OCI-LY7 (cell line): ENCODE measurements around the gene HABP4. TPM values are rescaled to one million over a fixed set of nuclear protein-coding genes. Genes with fewer than 3 reads are reported as not detected.
A peak's percentile ranks its signal among the peaks of the same experiment; 100 is the strongest.

Experiments used
- BruUV-seq: library from RNA; stranded (reverse); fragments of 400-500 nt; replicated peaks from 2 replicates; lab custom pipeline; 2021; lab: Mats Ljungman, UMichigan
- CTCF ChIA-PET: fragments of 300-600 bp; sonication (Branson Sonifier 250); formaldehyde crosslinking; loops from one replicate; lab custom pipeline; 2022; ENCODE audit warnings: antibody characterized with exemption; ENCODE audit not compliant: unreplicated experiment; lab: Charles Lee
- POLR2A ChIA-PET: fragments of 300-600 bp; sonication (Branson Sonifier 250); formaldehyde crosslinking; loops from one replicate; lab custom pipeline; 2022; ENCODE audit warnings: antibody characterized with exemption; lab: Charles Lee
- DNase-seq: peaks from one replicate; pipeline ENCODE4 v3.0.0-alpha.2; 2015; ENCODE audit warnings: low spot score
- H2AFZ ChIP-seq: fragments of 200-600 bp; sonication (generic), shearing (Covaris generic); 2 replicates; pipeline ENCODE4 v1.6.1; 2014; ENCODE audit warnings: mild to moderate bottlenecking, antibody characterized with exemption, low read length, moderate library complexity
- H3K27ac ChIP-seq: fragments of 200-600 bp; sonication (generic); 2 replicates; pipeline ENCODE4 v1.5.1; 2014; ENCODE audit warnings: mixed run types, low read depth, mild to moderate bottlenecking, moderate library complexity, low read length, inconsistent platforms; ENCODE audit not compliant: poor library complexity, severe bottlenecking
- H3K36me3 ChIP-seq: fragments of 200-600 bp; sonication (generic); 2 replicates; pipeline ENCODE4 v1.6.1; 2014; ENCODE audit warnings: mild to moderate bottlenecking, antibody characterized with exemption, low read length, moderate library complexity, mixed read lengths; ENCODE audit not compliant: insufficient read depth
- H3K4me1 ChIP-seq: fragments of 200-600 bp; sonication (generic); 2 replicates; pipeline ENCODE4 v1.5.1; 2014; ENCODE audit warnings: mild to moderate bottlenecking, low read length; ENCODE audit not compliant: insufficient read depth, poor library complexity, severe bottlenecking
- H3K4me2 ChIP-seq: fragments of 200-600 bp; sonication (generic); 2 replicates; pipeline ENCODE4 v1.6.1; 2014; ENCODE audit warnings: mild to moderate bottlenecking, low read length
- H3K4me3 ChIP-seq: fragments of 200-600 bp; sonication (generic); 2 replicates; pipeline ENCODE4 v1.5.1; 2014; ENCODE audit warnings: mild to moderate bottlenecking, low read depth, low read length; ENCODE audit not compliant: poor library complexity, severe bottlenecking
- H3K79me2 ChIP-seq: fragments of 200-600 bp; sonication (generic); 2 replicates; pipeline ENCODE4 v1.6.1; 2016; ENCODE audit warnings: low read depth, mild to moderate bottlenecking, low read length, moderate library complexity, mixed read lengths; ENCODE audit not compliant: insufficient read depth
- H3K9me2 ChIP-seq: fragments of 200-600 bp; sonication (generic); 2 replicates; pipeline ENCODE4 v1.6.1; 2016; ENCODE audit warnings: mild to moderate bottlenecking, low read length, mixed read lengths; ENCODE audit not compliant: insufficient read depth
- H3K9me3 ChIP-seq: fragments of 200-600 bp; sonication (generic); 2 replicates; pipeline ENCODE4 v1.6.1; 2014; ENCODE audit warnings: mild to moderate bottlenecking, mixed run types, low read length, mixed read lengths
- H4K20me1 ChIP-seq: fragments of 200-600 bp; sonication (generic); 2 replicates; pipeline ENCODE4 v1.6.1; 2014; ENCODE audit warnings: mild to moderate bottlenecking, antibody characterized with exemption, low read length, moderate library complexity, mixed read lengths; ENCODE audit not compliant: insufficient read depth
- EZH2phosphoT487 ChIP-seq: fragments of 200-600 bp; sonication (generic); IDR thresholded peaks from 2 replicates; pipeline ENCODE4 v1.6.1; 2018; ENCODE audit warnings: low read depth, borderline replicate concordance, mild to moderate bottlenecking, mixed run types, antibody characterized with exemption, low read length, moderate library complexity, mixed read lengths
- intact Hi-C: fragments of 100-400 bp; cut with micrococcal nuclease; formaldehyde crosslinking; loops from one replicate; pipeline ENCODE4 v1.10.0; 2022; ENCODE audit not compliant: unreplicated experiment
- total RNA-seq, 2 experiments: library from RNA; depleted of rRNA in 1 of 2; stranded (reverse); fragments of >200 nt in 1 of 2; shearing (Covaris generic) in 1 of 2; gene quantifications; 2 replicates each; pipeline ENCODE4 v1.2.3, GENCODE V29; 2014 to 2022
- TF ChIP-seq, protein P1 (sequence below): fragments of 200-600 bp; sonication (generic); conservative IDR thresholded peaks from 2 replicates; pipeline ENCODE4 v1.5.1; 2014; ENCODE audit warnings: mild to moderate bottlenecking, antibody characterized with exemption, low read length, moderate library complexity, mixed read lengths

The HABP4 gene
- total RNA-seq, 2 experiments from 2014 or later: 6.0 to 11.0 TPM

DNA sequence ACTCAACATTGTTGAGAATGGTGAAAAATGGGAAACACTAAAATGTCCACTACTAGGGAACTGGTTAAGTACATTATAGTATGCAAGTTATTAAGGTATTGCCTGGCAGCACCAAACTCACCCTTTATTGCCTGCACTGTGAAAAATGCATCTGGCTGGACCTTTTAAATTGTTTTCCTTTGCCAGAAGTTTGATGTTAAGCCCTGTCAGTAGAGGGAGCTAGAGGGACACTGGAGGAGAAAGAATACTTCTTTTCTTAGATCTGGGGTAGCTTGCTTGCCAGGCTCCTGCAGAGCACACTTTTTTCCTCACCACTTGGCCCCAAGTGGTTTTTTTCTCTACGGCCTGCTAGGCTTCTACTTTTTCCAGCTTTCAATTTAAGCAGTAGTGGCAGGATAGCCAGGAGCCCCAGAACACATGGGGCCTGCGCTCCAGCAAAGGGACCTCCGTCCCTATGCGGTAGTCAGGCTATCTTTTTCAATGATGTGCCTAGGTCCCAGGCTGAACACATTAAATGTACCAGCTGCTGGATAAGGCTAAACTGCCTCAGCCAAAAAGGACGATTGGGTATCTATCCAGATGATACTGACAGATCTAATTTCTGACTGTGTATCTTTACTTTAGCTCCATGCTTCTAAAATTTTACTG lies 8.0 kb upstream of the HABP4 start:
- ChIA-PET CTCF (interaction anchor here (0.6 kb wide), 1 partner anchor 125 kb away, joined by 3 read pairs; no protein-coding TSS in a partner anchor), POLR2A (interaction anchor here (0.6 to 1.0 kb wide), 2 partner anchors 11 to 12 kb away, joined by 5 to 7 read pairs; no protein-coding TSS in a partner anchor)
- intact Hi-C loops: loop anchor here (5.0 kb wide), 2 partner anchors 210 to 225 kb away; no protein-coding TSS in a partner anchor
- Histone ChIP-seq H3K9me3 (no peaks in the 10 kb centered on the region), H3K27ac (no peak overlapping the region), H3K36me3 (no peaks in the 10 kb centered on the region), H4K20me1 (no peaks in the 10 kb centered on the region), H3K4me3 (no peak overlapping the region), H3K4me2 (no peak overlapping the region), H2AFZ (no peak overlapping the region), H3K79me2 (no peaks in the 10 kb centered on the region), H3K9me2 (no peaks in the 10 kb centered on the region), H3K4me1 (no peaks in the 10 kb centered on the region)
- DNase-seq: peak; percentile 60
- no TSS peak for BruUV-seq
- TF ChIP-seq EZH2phosphoT487: no peak
- TF ChIP-seq, protein P1, sequence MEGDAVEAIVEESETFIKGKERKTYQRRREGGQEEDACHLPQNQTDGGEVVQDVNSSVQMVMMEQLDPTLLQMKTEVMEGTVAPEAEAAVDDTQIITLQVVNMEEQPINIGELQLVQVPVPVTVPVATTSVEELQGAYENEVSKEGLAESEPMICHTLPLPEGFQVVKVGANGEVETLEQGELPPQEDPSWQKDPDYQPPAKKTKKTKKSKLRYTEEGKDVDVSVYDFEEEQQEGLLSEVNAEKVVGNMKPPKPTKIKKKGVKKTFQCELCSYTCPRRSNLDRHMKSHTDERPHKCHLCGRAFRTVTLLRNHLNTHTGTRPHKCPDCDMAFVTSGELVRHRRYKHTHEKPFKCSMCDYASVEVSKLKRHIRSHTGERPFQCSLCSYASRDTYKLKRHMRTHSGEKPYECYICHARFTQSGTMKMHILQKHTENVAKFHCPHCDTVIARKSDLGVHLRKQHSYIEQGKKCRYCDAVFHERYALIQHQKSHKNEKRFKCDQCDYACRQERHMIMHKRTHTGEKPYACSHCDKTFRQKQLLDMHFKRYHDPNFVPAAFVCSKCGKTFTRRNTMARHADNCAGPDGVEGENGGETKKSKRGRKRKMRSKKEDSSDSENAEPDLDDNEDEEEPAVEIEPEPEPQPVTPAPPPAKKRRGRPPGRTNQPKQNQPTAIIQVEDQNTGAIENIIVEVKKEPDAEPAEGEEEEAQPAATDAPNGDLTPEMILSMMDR: peak; percentile 82

DNA sequence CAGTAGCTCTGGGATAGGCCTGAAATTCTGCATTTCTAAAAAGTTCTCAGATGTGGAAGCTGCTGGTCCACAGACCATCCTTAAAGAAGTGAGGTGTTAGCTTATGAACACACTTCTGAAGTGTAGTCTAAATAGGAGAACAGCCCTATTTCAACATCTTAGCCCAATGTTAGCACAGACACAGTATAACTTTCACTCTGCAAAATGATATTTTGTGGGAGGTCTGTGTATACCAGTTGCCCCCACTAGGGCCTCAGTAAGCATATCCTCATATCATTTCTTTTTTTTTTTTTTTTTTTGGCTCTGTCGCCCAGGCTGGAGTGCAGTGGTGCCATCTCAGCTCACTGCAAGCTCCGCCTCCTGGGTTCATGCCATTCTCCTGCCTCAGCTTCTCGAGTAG lies 7.5 kb upstream of the HABP4 start:
- intact Hi-C loops: loop anchor here (5.0 kb wide), 2 partner anchors 210 to 225 kb away; no protein-coding TSS in a partner anchor
- ChIA-PET CTCF (interaction anchor here (0.6 kb wide), 1 partner anchor 124 kb away, joined by 3 read pairs; no protein-coding TSS in a partner anchor), POLR2A (interaction anchor here (0.6 to 1.0 kb wide), 2 partner anchors 10 to 12 kb away, joined by 5 to 7 read pairs; no protein-coding TSS in a partner anchor)
- Histone ChIP-seq H3K79me2 (no peaks in the 10 kb centered on the region), H3K4me2 (no peak overlapping the region), H3K4me1 (no peaks in the 10 kb centered on the region), H4K20me1 (no peaks in the 10 kb centered on the region), H3K4me3 (no peak overlapping the region), H3K36me3 (no peaks in the 10 kb centered on the region), H2AFZ (no peak overlapping the region), H3K9me3 (no peaks in the 10 kb centered on the region), H3K27ac (no peak overlapping the region), H3K9me2 (no peaks in the 10 kb centered on the region)
- no peak for TF ChIP-seq EZH2phosphoT487
- no TSS peak for BruUV-seq
- DNase-seq: peak; percentile 12

DNA sequence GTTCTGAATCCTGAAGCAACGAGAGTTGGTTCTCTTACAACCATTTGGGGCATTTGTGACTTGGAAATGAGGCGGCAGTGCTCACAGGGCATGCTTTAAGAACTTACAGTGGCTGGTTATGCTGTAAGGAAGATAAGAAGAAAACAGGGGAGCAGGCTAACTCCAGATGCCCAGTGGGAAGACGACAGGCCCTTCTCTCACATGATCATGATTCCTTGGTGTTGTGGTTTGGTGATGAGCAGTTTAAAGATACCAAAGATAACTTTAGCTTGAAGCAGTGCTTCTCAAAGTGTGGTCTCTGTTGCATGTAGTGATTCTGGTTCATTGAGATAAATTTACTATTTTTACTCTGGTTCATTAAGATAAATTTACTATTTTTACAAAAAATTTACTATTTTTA lies 2.6 kb upstream of the HABP4 start:
- TF ChIP-seq EZH2phosphoT487: no peak
- TF ChIP-seq, protein P1: no peak
- Histone ChIP-seq H2AFZ (no peak overlapping the region), H3K27ac (no peak overlapping the region), H3K9me2 (no peaks in the 10 kb centered on the region), H3K9me3 (no peaks in the 10 kb centered on the region), H3K4me2 (no peak overlapping the region), H3K4me3 (no peak overlapping the region), H3K79me2 (no peaks in the 10 kb centered on the region), H4K20me1 (no peaks in the 10 kb centered on the region), H3K4me1 (peaks cover 16% of the 10 kb centered on the region), H3K36me3 (no peaks in the 10 kb centered on the region)
- no TSS peak for BruUV-seq
- intact Hi-C loops: no loop called here
- CTCF ChIA-PET: no interaction called here
- POLR2A ChIA-PET: no interaction called here
- DNase-seq: no peak
